Gastroesophageal sphincter (tissue), 3 donors: ENCODE results near the gene LPCAT4.
"Not testable (repeated sequence)": the region's sequence is repeated elsewhere in the genome, so short reads cannot be mapped to it uniquely, and the experiment has no call there.

Experiments used
- EP300 ChIP-seq: sonication (generic); formaldehyde crosslinking; IDR thresholded peaks from one replicate; pipeline ENCODE4 v1.6.1; 2017; ENCODE audit warnings: antibody characterized with exemption, mild to moderate bottlenecking
- POLR2A ChIP-seq, 2 donors: fragments of 450-650 bp; IDR thresholded peaks; one replicate each; pipeline ENCODE4 v1.6.1; 2017; ENCODE audit warnings: antibody characterized with exemption in 2 of 2, mild to moderate bottlenecking in 2 of 2, moderate library complexity in 1 of 2
- POLR2AphosphoS5 ChIP-seq: sonication (generic); formaldehyde crosslinking; IDR thresholded peaks from one replicate; pipeline ENCODE4 v1.6.1; 2017; ENCODE audit warnings: antibody characterized with exemption
- TF ChIP-seq, protein P1 (sequence below), 4 experiments: fragments of 200-600 bp in 2 of 4; fragments of 450-650 bp in 2 of 4; sonication (generic) in 1 of 4; IDR thresholded peaks; one replicate each; pipeline ENCODE4 v1.5.1; 2017 to 2019; ENCODE audit warnings: antibody characterized with exemption in 4 of 4, mild to moderate bottlenecking in 2 of 4, moderate library complexity in 2 of 4

DNA sequence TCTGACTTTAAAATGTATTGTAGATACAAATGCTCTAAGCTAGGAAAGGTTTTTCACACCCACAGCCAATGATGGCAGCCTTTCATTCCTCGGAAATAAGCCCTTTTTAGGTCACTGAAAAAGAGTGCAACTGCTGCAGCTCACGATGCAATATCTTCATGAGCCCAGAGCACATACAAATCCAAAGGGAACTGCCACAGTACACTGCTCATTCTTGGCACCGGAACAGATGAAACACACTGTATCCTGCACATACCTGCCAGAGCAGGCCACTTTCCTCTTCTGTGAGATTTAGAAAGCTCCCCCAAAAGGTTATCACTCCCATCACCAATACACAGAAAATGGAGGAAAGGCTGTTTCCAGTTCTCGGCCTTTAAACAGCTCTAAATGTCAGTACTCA, 13.5 kb upstream of the LPCAT4 start:
- TF ChIP-seq, protein P1, sequence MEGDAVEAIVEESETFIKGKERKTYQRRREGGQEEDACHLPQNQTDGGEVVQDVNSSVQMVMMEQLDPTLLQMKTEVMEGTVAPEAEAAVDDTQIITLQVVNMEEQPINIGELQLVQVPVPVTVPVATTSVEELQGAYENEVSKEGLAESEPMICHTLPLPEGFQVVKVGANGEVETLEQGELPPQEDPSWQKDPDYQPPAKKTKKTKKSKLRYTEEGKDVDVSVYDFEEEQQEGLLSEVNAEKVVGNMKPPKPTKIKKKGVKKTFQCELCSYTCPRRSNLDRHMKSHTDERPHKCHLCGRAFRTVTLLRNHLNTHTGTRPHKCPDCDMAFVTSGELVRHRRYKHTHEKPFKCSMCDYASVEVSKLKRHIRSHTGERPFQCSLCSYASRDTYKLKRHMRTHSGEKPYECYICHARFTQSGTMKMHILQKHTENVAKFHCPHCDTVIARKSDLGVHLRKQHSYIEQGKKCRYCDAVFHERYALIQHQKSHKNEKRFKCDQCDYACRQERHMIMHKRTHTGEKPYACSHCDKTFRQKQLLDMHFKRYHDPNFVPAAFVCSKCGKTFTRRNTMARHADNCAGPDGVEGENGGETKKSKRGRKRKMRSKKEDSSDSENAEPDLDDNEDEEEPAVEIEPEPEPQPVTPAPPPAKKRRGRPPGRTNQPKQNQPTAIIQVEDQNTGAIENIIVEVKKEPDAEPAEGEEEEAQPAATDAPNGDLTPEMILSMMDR (IDR thresholded peaks at IDR 0.05) = not testable (repeated sequence)
- not testable (repeated sequence) for TF ChIP-seq POLR2AphosphoS5; POLR2A (IDR thresholded peaks at IDR 0.05); EP300
